CD4-positive, alpha-beta T cell treated with Interleukin-1 beta for 1 hour (primary cell): ENCODE data around the gene ADTRP.

Experiments
- DNase-seq, 2 donors: peaks; one replicate each; pipeline ENCODE4 v3.0.0-alpha.2; 2020 to 2022

The ADTRP gene

DNA sequence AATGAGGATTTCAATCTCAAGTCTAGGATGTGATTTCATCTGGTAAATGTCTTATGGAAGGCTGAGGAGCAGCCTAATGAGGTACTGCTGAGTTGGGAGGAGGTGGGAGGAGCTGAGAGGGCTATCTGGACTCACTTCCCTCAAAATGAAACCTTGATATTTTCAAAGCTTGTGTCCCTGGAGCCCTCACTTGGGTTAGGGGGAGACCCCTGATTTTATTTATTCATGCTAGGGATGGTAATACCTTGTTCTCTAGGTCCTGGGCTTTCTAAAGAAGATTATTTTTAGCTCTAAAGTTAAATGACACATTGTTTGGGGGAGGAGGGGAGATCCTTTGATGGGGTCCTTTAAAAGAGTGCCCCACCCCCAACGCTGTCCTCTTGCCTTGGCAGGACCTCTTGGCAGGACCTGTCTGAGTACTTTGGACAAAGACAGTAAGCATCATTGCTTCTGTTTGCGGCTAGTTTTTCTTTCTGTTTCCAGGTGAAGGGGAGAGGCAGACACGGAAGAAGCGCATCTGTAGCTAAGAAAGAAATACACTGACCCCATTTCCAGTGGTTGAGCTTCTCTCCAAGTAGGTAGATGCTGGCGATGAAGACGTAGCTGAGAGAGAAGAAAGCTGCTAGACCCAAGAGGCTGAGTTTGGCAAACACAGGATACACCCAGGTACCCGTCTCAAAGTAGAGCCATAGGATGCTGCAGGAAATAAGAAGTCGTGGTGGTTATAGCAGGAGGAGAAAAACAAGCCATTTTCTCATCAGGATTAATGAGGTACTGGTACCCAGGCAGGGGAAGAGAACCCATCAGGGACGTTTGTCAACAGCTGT, 55.6 kb downstream of the ADTRP start:
- no peak for DNase-seq

GRCh38 chr6:11722220-11722619, 56.4 kb downstream of the ADTRP start:
- DNase-seq: peak in 1 of 2 donors; percentile 32

DNA sequence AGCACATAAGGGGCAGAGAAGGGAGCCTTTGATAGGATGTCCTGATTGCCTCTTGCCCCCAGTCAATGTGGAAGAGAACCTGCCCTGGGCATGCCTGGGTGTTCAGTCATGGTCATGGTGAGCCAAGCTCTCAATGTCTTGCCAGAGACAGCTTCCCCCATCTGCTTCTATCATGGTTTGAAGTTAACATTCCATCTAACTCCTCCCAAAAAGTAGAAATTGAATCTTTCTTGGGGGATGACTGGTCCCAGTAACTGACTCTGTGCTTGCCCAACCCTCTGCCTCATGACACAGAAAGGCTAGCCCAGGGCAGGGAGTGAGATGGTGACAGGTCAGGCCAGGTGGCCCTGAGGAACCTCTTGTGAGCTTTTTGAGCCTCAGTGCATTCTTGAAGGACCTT, 60.1 kb downstream of the ADTRP start:
- no peak for DNase-seq

DNA sequence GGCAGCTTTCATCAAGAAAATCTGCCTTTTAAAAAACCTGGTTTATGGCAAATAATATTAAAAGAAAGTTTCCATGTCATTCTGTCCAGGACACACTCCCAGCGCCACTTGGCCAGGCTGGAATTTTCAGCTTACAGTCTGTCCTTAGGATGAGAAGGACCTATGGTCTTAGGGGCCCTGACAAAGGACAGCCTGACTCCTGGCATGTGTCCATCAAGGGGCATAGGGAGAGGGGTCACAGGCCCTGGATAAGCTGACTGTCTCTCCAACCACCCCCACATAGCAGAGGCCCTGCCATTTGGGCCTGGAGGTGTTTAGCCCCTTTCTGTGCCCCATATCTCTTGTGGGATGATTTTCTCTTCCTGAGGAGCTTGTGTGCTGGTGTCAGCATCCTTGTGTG, 60.6 kb downstream of the ADTRP start:
- no peak for DNase-seq

GRCh38 chr6:11714798-11715285, 63.8 kb downstream of the ADTRP start:
- no peak for DNase-seq

DNA sequence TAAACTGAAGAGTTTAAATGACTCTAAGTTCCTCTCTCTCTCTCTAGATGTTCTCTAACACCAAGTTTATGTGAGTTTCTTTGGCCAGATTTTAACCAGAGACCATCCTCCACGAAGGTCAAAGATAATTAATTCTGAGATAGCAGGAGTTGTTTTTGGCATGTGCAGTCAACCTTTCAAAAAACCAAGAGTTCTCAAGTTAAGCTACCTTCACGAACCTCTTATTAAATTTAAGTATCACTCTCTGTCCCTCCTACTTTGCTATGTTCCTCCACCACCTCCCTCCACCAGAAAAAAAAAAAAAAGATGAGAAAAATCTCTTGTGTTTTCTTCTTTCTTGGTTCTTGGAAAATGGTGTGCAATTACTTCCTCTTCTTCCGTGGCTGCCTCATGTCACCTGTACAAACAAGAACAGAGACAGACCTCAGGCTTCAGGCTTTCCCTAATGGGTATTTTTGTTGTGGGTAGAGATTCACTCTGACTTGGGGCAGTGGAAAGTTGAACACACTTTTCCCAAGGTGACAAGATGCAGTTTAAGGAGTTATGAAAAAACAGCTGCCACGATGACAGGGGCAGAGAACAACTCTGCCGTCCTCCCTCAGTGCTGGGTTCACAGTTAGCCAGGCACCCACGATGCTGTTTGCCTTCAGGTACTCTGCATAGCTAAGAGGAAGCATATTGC, 64.3 kb downstream of the ADTRP start:
- DNase-seq: peak in 1 of 2 donors; percentile 25

DNA sequence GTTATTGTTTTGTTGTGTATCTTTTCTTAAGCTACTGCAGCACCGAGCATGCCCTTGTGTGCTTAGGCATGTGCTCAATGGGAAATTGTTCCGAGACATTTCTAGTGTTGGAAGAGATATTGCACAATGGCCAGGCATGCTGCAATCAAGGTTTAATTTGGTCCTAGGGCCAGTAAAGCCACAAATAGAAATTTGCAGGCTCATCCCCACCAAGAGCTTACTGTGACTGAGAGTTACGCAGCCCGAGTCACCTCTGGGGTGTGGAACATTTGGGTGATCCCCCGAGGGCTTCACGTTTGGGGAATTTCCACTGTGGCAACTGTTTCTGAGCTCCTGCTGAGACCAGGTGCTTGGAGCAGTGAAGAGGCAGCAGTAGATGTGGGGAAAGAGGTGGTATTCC, 65.8 kb downstream of the ADTRP start:
- peak in 1 of 2 donors; percentile 65 for DNase-seq

DNA sequence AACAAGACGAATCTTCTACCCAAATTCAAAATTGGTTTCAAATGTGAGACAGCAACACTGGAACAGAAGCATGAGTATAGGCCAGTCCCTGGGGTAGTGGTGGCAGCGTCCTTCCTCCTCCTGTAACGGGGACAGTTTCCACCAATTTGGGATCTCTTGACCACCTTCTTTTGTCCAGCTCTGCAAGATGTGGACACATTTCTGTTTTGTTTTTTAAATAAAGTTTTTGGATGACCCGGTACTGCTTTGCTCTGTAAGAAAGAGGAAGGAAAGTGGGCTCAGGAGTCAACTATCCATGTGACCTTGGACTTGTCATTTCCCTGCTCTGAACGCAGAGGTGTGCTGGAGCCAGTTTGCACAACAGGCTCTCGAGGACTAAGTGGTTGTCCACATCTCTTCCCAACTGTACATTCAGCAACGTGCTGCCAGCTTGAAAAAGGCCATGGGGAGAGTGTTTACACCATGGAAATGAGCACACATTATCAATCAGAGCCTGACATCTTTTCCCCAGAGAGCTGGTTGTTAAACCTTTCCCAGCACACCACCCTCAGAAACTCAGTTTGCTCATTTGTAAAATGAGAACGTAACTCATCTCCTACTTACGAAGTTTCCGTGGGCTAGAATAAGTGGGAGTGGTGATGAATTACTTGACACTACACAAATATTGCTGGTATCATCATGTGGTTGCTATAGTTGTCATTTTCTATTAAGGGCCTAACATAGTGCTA, 66.5 kb downstream of the ADTRP start:
- DNase-seq: peak in 1 of 2 donors; percentile 38

- peak in 1 of 2 donors; percentile 21 for DNase-seq
Observed at GRCh38 chr6:11711003-11711983, 67.3 kb downstream of the ADTRP start.

GRCh38 chr6:11710311-11710761, 68.3 kb downstream of the ADTRP start:
- peak; percentile 39 to 46 for DNase-seq

DNA sequence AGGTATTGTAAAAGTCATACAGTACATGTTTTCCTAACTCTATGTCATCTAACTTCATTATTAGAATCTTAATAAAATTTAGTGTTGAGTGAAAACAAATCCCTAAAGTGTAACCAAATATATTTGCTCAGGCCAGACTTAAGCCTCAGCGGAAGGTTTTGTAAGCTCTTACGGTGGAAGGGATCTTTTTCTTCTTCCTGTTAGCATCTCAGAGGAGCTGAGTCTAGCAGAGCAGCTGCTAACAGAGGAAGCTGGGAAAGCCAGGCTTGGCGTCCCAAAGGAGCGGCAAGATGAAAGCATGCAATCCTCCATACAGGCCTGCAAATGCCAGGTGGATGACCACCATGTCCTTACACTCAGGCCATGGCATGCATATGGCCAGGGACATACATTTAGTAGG, 72.4 kb downstream of the ADTRP start:
- no peak for DNase-seq

DNA sequence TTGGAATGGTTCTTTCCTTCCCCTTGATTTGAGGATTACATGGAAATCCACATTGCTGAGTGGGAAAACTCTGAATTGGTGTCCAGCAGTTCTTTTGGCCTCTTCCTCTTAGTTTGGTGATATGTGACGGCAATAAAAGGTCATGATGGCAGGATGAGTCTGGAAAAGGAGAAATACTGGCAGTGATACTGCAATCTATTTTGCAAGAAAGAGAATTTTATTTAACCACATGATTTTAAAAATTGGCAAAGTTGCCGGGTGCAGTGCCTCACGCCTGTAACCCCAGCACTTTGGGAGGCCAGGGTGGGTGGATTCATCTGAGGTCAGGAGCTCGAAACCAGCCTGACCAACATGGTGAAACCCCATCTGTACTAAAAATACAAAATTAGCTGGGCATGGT, 73.1 kb downstream of the ADTRP start:
- DNase-seq: no peak

DNA sequence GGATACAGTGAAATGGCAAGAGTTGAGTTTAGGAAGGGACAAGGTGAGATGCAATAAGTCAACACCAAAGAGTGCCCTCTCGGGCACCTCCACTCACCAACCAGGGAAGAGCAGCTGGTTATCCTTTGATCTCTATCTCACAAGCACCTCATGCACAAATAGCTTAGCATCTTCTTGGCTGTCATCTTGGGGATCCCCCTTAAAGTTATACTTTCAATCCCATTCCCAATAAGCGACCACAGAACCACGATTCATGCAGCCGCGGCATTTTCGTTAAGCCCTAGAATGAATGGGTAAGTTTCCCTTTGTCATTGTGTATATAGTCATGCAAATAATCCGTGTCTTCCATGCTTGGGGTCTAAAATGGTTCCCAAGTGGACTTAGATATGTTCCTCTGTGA, 73.5 kb downstream of the ADTRP start:
- no peak for DNase-seq

DNA sequence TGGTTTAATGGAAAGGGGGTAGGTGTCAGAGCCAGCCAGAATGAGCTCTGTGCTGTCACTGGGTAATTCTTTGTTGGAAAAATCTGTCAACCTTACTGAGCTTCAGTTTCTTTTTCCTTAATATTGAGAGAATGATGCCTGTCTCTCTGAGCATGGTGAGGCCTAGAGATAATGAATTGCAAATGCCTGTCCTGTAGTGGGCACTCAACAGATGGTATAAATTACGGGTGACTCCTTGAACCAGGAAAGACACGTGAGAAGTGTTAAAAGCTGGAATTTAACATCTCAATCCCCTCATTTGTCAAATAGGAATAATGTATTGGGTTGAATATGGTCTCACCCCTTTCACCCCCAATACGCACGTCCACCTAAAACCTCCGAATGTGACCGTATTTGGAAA, 74.9 kb downstream of the ADTRP start:
- DNase-seq: no peak

DNA sequence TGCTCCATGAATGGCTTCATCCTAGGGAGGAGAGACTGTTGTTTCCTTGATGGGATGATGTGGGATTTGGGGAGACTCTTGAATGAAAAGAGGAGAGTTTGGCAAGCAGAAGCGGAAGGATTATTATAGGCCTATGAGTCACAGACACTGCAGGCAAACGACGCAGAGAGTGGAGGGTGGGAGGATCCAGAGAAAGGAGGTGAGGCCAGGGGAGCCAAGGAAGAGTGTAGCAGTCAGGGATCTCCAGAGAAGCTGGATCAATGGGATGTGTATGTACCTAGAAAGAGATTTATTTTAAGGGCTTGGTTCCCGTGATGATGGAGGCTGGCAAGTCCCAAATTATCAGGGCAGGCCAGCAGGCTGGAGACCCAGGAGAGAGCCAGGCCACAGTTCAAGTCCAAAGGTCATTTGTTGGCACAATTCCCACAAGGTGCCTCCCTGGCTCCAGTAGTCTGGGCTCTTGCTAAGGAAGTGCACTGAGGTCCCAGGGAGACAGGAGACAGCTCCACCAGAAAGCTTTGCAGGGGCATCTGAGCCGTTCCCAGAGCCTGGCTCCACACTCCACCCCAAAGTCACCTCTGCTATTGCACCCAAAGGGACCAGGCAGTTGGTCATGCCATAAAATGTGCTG, 76.0 kb downstream of the ADTRP start:
- DNase-seq: no peak

- peak in 1 of 2 donors; percentile 23 for DNase-seq
Observed at GRCh38 chr6:11702089-11702488, 76.5 kb downstream of the ADTRP start.

DNA sequence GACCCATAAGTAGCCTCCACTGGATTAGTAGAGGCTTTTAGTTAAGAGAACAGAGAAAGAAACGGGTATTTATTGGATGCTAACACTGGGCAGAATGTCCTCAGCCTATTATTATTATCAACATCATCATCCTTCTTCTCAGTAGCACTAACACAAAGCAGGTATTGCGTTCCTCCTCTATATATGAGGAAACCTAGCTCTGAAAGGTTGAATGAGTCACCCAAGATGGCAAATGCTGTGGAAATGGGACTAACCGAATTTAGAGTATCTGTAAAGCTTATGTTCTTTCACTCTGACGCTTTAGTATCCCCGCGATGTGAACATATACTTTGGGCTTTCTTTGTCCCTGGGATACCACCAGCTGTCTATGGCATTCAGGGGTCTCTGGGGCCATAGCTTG, 77.0 kb downstream of the ADTRP start:
- DNase-seq: no peak

GRCh38 chr6:11700118-11700718, 78.4 kb downstream of the ADTRP start:
- peak in 1 of 2 donors; percentile 54 for DNase-seq

- DNase-seq: no peak
Observed at GRCh38 chr6:11699576-11699975, 79.0 kb downstream of the ADTRP start.

DNA sequence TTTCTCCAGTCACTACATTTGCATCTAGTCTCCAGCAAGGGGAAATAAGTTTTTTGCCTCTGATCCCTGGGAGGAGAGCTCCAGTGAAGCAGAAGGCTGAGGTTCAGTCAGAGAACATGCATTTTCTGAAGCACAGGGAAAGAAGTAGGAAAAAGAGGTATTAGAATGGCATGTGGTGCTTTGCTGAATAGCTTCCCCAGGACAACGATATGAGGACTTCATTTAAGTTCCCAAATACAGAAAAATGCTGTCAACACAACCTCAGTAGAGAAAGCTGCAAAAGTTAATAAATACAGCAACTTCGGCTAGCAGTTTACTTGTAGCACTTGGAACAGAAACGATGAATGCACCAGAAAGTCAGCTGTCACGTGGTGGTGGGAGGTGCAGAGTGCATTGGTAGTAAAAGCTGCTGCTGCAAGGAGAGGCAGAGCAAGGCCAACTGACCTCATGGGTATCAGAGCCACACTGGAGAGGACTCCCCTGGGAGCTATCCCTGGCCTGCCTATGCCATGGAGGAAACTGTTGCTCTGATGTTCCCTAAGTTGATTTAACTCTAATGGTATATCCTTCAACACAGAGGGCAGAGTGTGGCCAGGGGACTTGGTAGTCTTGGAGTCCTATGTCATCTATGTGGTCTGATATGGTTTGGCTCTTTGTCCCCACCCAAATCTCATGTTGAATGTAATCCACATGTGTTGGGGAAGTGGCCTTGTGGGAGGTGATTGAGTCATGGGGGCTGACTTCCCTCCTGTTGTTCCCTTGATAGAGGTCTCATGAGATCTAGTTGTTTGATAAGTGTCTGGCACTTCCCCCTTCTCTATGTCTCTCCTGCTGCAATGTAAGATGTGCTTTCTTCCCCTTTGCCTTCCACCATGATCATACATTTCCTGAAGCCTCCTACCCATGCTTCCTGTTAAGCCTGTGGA, 85.9 kb downstream of the ADTRP start:
- peak in 1 of 2 donors; percentile 5 for DNase-seq
